ENCODE measurements around the gene SNN. TPM values are rescaled to one million over a fixed set of nuclear protein-coding genes. Genes with fewer than 3 reads are reported as not detected.
A peak's percentile ranks its signal among the peaks of the same experiment; 100 is the strongest.

SNN gene
- total and polyA plus RNA-seq, 2 experiments from 2014 or later: 16.7 to 18.8 TPM

DNA sequence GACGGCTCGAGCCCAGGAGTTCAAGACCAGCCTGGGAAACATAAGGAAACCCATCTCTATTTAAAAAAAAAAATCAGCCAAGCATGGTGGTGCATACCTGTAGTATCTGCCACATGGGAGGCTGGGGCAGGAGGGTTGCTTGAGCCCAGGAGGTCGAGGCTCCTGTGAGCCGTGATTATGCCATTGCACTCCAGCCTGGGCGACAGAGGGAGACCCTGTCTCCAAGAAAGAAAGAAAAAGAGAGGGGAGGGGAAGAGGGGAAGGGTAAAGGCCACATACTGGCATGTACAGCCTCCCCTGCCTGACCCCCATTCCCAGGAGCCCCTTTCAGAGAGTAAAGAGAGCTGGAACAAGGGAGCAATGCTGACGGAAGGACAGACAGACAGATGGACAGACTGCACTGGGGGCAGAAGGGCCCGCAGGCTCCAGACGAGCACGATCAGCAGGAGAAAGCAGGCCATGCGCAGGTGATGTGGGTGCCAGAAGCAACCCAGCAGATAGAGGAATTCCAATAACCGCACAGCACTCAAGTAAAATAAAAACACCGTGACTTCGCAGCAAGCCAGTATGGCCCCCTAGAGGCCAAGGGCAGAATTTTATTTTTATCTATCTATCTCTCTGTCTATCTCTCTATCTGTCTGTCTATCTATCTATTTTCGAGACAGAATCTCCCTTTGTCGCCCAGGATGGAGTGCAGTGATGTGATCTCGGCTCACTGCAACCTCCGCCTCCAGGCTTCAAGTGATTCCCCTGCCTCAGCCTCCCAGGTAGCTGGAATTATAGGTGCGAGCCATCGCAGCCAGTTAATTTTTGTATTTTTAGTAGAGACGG lies 27.1 kb upstream of the SNN start:
- no peaks in the 10 kb centered on the region for H3K9me3 ChIP-seq (ENCODE audit: low read depth)
- H3K27me3 ChIP-seq: no peaks in the 10 kb centered on the region
- H3K4me3 ChIP-seq: no peak overlapping the region
- WGBS (ENCODE audit: low lambda C conversion rate, missing lambda C conversion rate): 51% methylated on average over 20 of the region's 20 CpGs
- H3K9me2 ChIP-seq (replicated peaks; ENCODE audit: insufficient read depth): no peaks in the 10 kb centered on the region
- H3K4me2 ChIP-seq: peak overlapping the region; percentile 32
- DNase-seq (ENCODE audit: low spot score): peak; percentile 77
- no peaks in the 10 kb centered on the region for H4K20me1 ChIP-seq (ENCODE audit: insufficient read depth, poor library complexity, severe bottlenecking)
- TF ChIP-seq, protein P1, sequence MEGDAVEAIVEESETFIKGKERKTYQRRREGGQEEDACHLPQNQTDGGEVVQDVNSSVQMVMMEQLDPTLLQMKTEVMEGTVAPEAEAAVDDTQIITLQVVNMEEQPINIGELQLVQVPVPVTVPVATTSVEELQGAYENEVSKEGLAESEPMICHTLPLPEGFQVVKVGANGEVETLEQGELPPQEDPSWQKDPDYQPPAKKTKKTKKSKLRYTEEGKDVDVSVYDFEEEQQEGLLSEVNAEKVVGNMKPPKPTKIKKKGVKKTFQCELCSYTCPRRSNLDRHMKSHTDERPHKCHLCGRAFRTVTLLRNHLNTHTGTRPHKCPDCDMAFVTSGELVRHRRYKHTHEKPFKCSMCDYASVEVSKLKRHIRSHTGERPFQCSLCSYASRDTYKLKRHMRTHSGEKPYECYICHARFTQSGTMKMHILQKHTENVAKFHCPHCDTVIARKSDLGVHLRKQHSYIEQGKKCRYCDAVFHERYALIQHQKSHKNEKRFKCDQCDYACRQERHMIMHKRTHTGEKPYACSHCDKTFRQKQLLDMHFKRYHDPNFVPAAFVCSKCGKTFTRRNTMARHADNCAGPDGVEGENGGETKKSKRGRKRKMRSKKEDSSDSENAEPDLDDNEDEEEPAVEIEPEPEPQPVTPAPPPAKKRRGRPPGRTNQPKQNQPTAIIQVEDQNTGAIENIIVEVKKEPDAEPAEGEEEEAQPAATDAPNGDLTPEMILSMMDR (IDR thresholded peaks at IDR 0.05; ENCODE audit: poor library complexity): peak; percentile 71
- TF ChIP-seq EZH2phosphoT487 (IDR thresholded peaks at IDR 0.05; ENCODE audit: low read depth, severe bottlenecking, unreplicated experiment): no peak
- H3K27ac ChIP-seq: peak overlapping the region; percentile 79
- H3K79me2 ChIP-seq: no peaks in the 10 kb centered on the region
- no peak overlapping the region for H2AFZ ChIP-seq
- H3K4me1 ChIP-seq (ENCODE audit: insufficient read depth): peaks cover 7% of the 10 kb centered on the region
- no peaks in the 10 kb centered on the region for H3K36me3 ChIP-seq (replicated peaks; ENCODE audit: insufficient read depth, low read depth)

DNA sequence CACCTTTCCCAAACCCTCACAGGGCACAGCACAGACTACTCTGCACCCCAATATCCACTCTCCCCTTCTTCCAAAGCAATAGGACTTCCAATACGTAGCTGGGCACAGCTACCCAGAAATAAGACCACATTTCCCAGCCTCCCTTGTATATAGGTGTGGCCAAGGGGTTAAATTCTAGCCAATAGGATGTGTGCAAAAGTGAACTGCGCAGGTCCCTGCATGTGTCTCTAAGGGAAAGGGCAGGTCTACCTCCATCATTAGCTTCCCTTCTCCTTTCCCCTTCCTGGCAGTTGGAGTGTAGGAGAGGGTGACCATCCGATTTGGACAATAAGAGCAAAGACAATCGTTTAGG lies 25.5 kb upstream of the SNN start:
- 58% methylated on average over 4 of the region's 4 CpGs for WGBS (ENCODE audit: low lambda C conversion rate, missing lambda C conversion rate)
- no peak for DNase-seq (ENCODE audit: low spot score)

DNA sequence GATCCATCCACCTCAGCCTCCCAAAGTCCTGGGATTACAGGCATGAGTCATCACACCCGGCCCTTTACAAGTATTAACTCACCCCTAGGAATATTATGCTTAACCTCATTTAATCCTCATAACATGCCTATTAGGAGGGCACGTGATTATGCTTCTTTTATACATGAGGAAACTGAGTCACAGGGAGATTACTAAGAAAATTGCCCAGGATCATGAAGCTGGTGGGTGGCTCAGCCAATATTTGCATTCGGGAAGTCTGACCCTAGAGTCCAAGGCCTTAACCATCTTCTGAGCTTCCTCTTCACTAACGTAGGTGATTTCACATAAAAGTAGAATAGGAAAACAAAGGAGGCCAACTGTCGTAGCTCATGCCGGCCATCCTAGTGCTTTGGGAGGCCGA lies 19.0 kb upstream of the SNN start:
- no peaks in the 10 kb centered on the region for H3K9me3 ChIP-seq (ENCODE audit: low read depth)
- no peaks in the 10 kb centered on the region for H3K36me3 ChIP-seq (replicated peaks; ENCODE audit: insufficient read depth, low read depth)
- no peak overlapping the region for H3K4me3 ChIP-seq
- H4K20me1 ChIP-seq (ENCODE audit: insufficient read depth, poor library complexity, severe bottlenecking): no peaks in the 10 kb centered on the region
- DNase-seq (ENCODE audit: low spot score): no peak
- no peak overlapping the region for H3K27ac ChIP-seq
- H2AFZ ChIP-seq: no peak overlapping the region
- 79% methylated on average over 7 of the region's 7 CpGs for WGBS (ENCODE audit: low lambda C conversion rate, missing lambda C conversion rate)
- no peaks in the 10 kb centered on the region for H3K79me2 ChIP-seq
- no peaks in the 10 kb centered on the region for H3K4me1 ChIP-seq (ENCODE audit: insufficient read depth)
- TF ChIP-seq, protein P1 (IDR thresholded peaks at IDR 0.05; ENCODE audit: poor library complexity): no peak
- TF ChIP-seq EZH2 (IDR thresholded peaks at IDR 0.05; ENCODE audit: borderline replicate concordance) (no peak), EZH2phosphoT487 (IDR thresholded peaks at IDR 0.05; ENCODE audit: low read depth, severe bottlenecking, unreplicated experiment) (no peak)
- H3K27me3 ChIP-seq: no peaks in the 10 kb centered on the region
- no peaks in the 10 kb centered on the region for H3K9me2 ChIP-seq (replicated peaks; ENCODE audit: insufficient read depth)
- no peak overlapping the region for H3K4me2 ChIP-seq

More for the DNA sequence above, 25.5 kb upstream of the SNN start:
- H3K79me2 ChIP-seq: no peaks in the 10 kb centered on the region
- no peak for TF ChIP-seq EZH2 (IDR thresholded peaks at IDR 0.05; ENCODE audit: borderline replicate concordance)
- TF ChIP-seq, protein P1 (IDR thresholded peaks at IDR 0.05; ENCODE audit: poor library complexity): no peak
- no peak for TF ChIP-seq EZH2phosphoT487 (IDR thresholded peaks at IDR 0.05; ENCODE audit: low read depth, severe bottlenecking, unreplicated experiment)
- no peaks in the 10 kb centered on the region for H3K9me3 ChIP-seq (ENCODE audit: low read depth)
- H3K36me3 ChIP-seq (replicated peaks; ENCODE audit: insufficient read depth, low read depth): no peaks in the 10 kb centered on the region
- H3K4me3 ChIP-seq: no peak overlapping the region
- H4K20me1 ChIP-seq (ENCODE audit: insufficient read depth, poor library complexity, severe bottlenecking): no peaks in the 10 kb centered on the region
- no peaks in the 10 kb centered on the region for H3K27me3 ChIP-seq
- H3K9me2 ChIP-seq (replicated peaks; ENCODE audit: insufficient read depth): no peaks in the 10 kb centered on the region
- H3K27ac ChIP-seq: no peak overlapping the region
- H3K4me1 ChIP-seq (ENCODE audit: insufficient read depth): peaks cover 7% of the 10 kb centered on the region
- H2AFZ ChIP-seq: no peak overlapping the region
- H3K4me2 ChIP-seq: no peak overlapping the region
